Keratinocyte (primary cell): ENCODE data around the gene ERAS. TPM values are rescaled to one million over a fixed set of nuclear protein-coding genes. Genes with fewer than 3 reads are reported as not detected.

Source experiments
- DNase-seq: peaks from one replicate; pipeline ENCODE4 v3.0.0-alpha.2; 2011; ENCODE audit warnings: low read depth, missing footprints, low spot score
- FAIRE-seq: peaks from 2 replicates; lab custom pipeline; 2011; peaks lifted over from hg19 to GRCh38; lab: Jason Lieb, UNC
- H2AFZ ChIP-seq: 2 replicates; pipeline ENCODE4 v1.6.0; 2012; ENCODE audit warnings: low read length, control low read depth, inconsistent platforms; ENCODE audit not compliant: control insufficient read depth
- H3K27ac ChIP-seq: 2 replicates; pipeline ENCODE4 v1.5.1; 2011; ENCODE audit warnings: low read length; ENCODE audit not compliant: control insufficient read depth, insufficient read depth
- H3K27me3 ChIP-seq: 3 replicates; pipeline ENCODE4 v1.6.0; 2011; ENCODE audit warnings: low read length; ENCODE audit not compliant: control insufficient read depth, insufficient read depth; ENCODE audit errors: extremely low read depth
- H3K36me3 ChIP-seq, 2 experiments: 2 replicates in 1 of 2; 3 replicates in 1 of 2; pipeline ENCODE4 v1.5.1; 2011; ENCODE audit warnings: low read length in 2 of 2, mild to moderate bottlenecking in 1 of 2; ENCODE audit not compliant: control insufficient read depth in 2 of 2, insufficient read depth in 2 of 2; ENCODE audit errors: extremely low read depth in 1 of 2
- H3K4me1 ChIP-seq: 3 replicates; pipeline ENCODE4 v1.5.1; 2011; ENCODE audit warnings: low read length; ENCODE audit not compliant: control insufficient read depth, insufficient read depth; ENCODE audit errors: extremely low read depth
- H3K4me2 ChIP-seq: 3 replicates; pipeline ENCODE4 v1.6.0; 2011; ENCODE audit warnings: low read depth, low read length; ENCODE audit not compliant: control insufficient read depth, insufficient read depth; ENCODE audit errors: extremely low read depth
- H3K4me3 ChIP-seq, 3 experiments: fragments of 200-600 bp in 1 of 3; sonication (generic) in 1 of 3; 2 replicates in 2 of 3; 3 replicates in 1 of 3; pipeline ENCODE4 v1.5.1; 2011 to 2016; ENCODE audit warnings: low read length in 3 of 3, mild to moderate bottlenecking in 3 of 3, control low read depth in 2 of 3, inconsistent platforms in 1 of 3, low read depth in 1 of 3, mixed read lengths in 1 of 3, mixed run types in 1 of 3, moderate library complexity in 1 of 3; ENCODE audit not compliant: control insufficient read depth in 2 of 3, insufficient read depth in 2 of 3; ENCODE audit errors: extremely low read depth in 1 of 3
- H3K79me2 ChIP-seq: 2 replicates; pipeline ENCODE4 v1.6.0; 2012; ENCODE audit warnings: low read length; ENCODE audit not compliant: control insufficient read depth, insufficient read depth
- H3K9ac ChIP-seq: 3 replicates; pipeline ENCODE4 v1.6.0; 2011; ENCODE audit warnings: low read length; ENCODE audit not compliant: control insufficient read depth, insufficient read depth; ENCODE audit errors: extremely low read depth
- H3K9me1 ChIP-seq: 3 replicates; pipeline ENCODE4 v1.6.0; 2011; ENCODE audit warnings: low read length; ENCODE audit not compliant: control insufficient read depth, insufficient read depth; ENCODE audit errors: extremely low read depth
- H3K9me3 ChIP-seq: 2 replicates; pipeline ENCODE4 v1.5.1; 2012; ENCODE audit warnings: low read depth, low read length; ENCODE audit not compliant: control insufficient read depth
- H4K20me1 ChIP-seq: 3 replicates; pipeline ENCODE4 v1.6.0; 2011; ENCODE audit warnings: low read length; ENCODE audit not compliant: control insufficient read depth, insufficient read depth; ENCODE audit errors: extremely low read depth
- CTCF ChIP-seq, 3 experiments: IDR thresholded peaks in 1 of 3; conservative IDR thresholded peaks in 1 of 3; optimal IDR thresholded peaks in 1 of 3; 2 replicates in 2 of 3; 3 replicates in 1 of 3; pipeline versions ENCODE3 to v1.5.1; 2011; ENCODE audit warnings: low read length in 3 of 3, mild to moderate bottlenecking in 3 of 3, moderate library complexity in 2 of 3, control low read depth in 1 of 3, inconsistent platforms in 1 of 3; ENCODE audit not compliant: insufficient read depth in 2 of 3; ENCODE audit errors: extremely low read depth in 1 of 3
- EZH2 ChIP-seq: IDR thresholded peaks from one replicate; pipeline ENCODE4 v1.6.1; 2012; ENCODE audit warnings: inconsistent platforms, mild to moderate bottlenecking, low read length, moderate library complexity
- dilution Hi-C: fragments of 300-500 bp; cut with MboI; formaldehyde crosslinking; loops from one replicate; pipeline ENCODE4 v1.7.0; 2020; ENCODE audit warnings: low sequenced_read_pairs; ENCODE audit not compliant: extremely low pct_ligation_motif_present
- polyA plus RNA-seq, 5 experiments: library from polyadenylated mRNA; depleted of rRNA in 3 of 5; stranded (reverse) in 3 of 5; stranded (forward) in 1 of 5; unstranded in 1 of 5; fragments of >200 nt; gene quantifications; 1 replicate in 1 of 5; 2 replicates in 3 of 5; 3 replicates in 1 of 5; pipeline versions ENCODE4 v1.2.1 to v1.2.3, GENCODE V29; 2011 to 2012; ENCODE audit warnings: missing spikeins in 2 of 5, low read depth in 1 of 5, low replicate concordance in 1 of 5

Gene ERAS
- polyA plus RNA-seq, 1 donor (not counting 4 experiments of a cell fraction or from before 2014, with no cell fraction given), result not detected

- TF ChIP-seq CTCF (optimal IDR thresholded peaks at IDR 0.05 in 1 of 3, IDR thresholded peaks at IDR 0.05 in 1 of 3, conservative IDR thresholded peaks at IDR 0.05 in 1 of 3; ENCODE audit: extremely low read depth in 1 of 3, insufficient read depth in 2 of 3, low read length in 3 of 3), result no peak
- TF ChIP-seq EZH2, result no peak
- Histone ChIP-seq H3K79me2 (no peaks in the 10 kb centered on the region), H3K4me2 (no peak overlapping the region), H3K36me3 (no peaks in the 10 kb centered on the region), H3K9ac (no peak overlapping the region), H4K20me1 (no peaks in the 10 kb centered on the region), H3K9me3 (no peaks in the 10 kb centered on the region), H3K27me3 (peaks cover 10% of the 10 kb centered on the region), H3K4me3 (no peak overlapping the region), H3K4me1 (no peaks in the 10 kb centered on the region), H2AFZ (no peak overlapping the region), H3K27ac (no peak overlapping the region), H3K9me1 (no peaks in the 10 kb centered on the region)
- DNase-seq (no peak), FAIRE-seq (no peak)
- dilution Hi-C loops, result no loop called here
Observed at GRCh38 chrX:48831136-48831908, 5.0 kb downstream of the ERAS start.

- no peak overlapping the region for H3K4me3 ChIP-seq
- no peaks in the 10 kb centered on the region for H3K4me1 ChIP-seq
- DNase-seq, result no peak
- no peak overlapping the region for H2AFZ ChIP-seq
- H3K9me3 ChIP-seq, result no peaks in the 10 kb centered on the region
- H4K20me1 ChIP-seq, result no peaks in the 10 kb centered on the region
- FAIRE-seq, result no peak
- no peaks in the 10 kb centered on the region for H3K9me1 ChIP-seq
- peak overlapping the region; percentile 10 for H3K4me2 ChIP-seq
- dilution Hi-C loops, result no loop called here
- H3K27me3 ChIP-seq, result peaks cover 10% of the 10 kb centered on the region
- no peaks in the 10 kb centered on the region for H3K79me2 ChIP-seq
- no peak overlapping the region for H3K9ac ChIP-seq
- H3K36me3 ChIP-seq, result no peaks in the 10 kb centered on the region
- TF ChIP-seq EZH2 (no peak), CTCF (optimal IDR thresholded peaks at IDR 0.05 in 1 of 3, IDR thresholded peaks at IDR 0.05 in 1 of 3, conservative IDR thresholded peaks at IDR 0.05 in 1 of 3; ENCODE audit: extremely low read depth in 1 of 3, insufficient read depth in 2 of 3, low read length in 3 of 3) (no peak)
- no peak overlapping the region for H3K27ac ChIP-seq
Observed at GRCh38 chrX:48831909-48832291, 5.6 kb downstream of the ERAS start.
